Loucy (cell line): ENCODE measurements around the gene NEK9.
A peak's percentile ranks its signal among the peaks of the same experiment; 100 is the strongest.

Experiments
- H2AFZ ChIP-seq: fragments of 200-600 bp; sonication (generic); 2 replicates; pipeline ENCODE4 v1.6.0; 2016; ENCODE audit warnings: antibody characterized with exemption, mild to moderate bottlenecking, low read length, moderate library complexity
- H3F3A ChIP-seq: fragments of 200-600 bp; 2 replicates; pipeline ENCODE4 v1.6.0; 2016; ENCODE audit warnings: antibody characterized with exemption, low read depth, mild to moderate bottlenecking
- H3K27me3 ChIP-seq: fragments of 200-600 bp; sonication (generic); 2 replicates; pipeline ENCODE4 v1.6.1; 2014; ENCODE audit warnings: low read length, mild to moderate bottlenecking; ENCODE audit not compliant: insufficient read depth, poor library complexity, severe bottlenecking
- H3K36me3 ChIP-seq: fragments of 200-600 bp; sonication (generic); 2 replicates; pipeline ENCODE4 v1.6.1; 2016; ENCODE audit warnings: low read length; ENCODE audit not compliant: insufficient read depth
- H3K4me1 ChIP-seq: fragments of 200-600 bp; sonication (generic); 2 replicates; pipeline ENCODE4 v1.5.1; 2014; ENCODE audit warnings: low read length, mild to moderate bottlenecking; ENCODE audit not compliant: insufficient read depth, poor library complexity, severe bottlenecking
- H3K4me2 ChIP-seq: fragments of 200-600 bp; sonication (generic); 2 replicates; pipeline ENCODE4 v1.6.0; 2014; ENCODE audit warnings: antibody characterized with exemption, low read length, low read depth, mild to moderate bottlenecking; ENCODE audit not compliant: poor library complexity, severe bottlenecking
- H3K4me3 ChIP-seq: fragments of 200-600 bp; sonication (generic); 2 replicates; pipeline ENCODE4 v1.5.1; 2014; ENCODE audit warnings: low read length, mild to moderate bottlenecking, mixed read lengths; ENCODE audit not compliant: poor library complexity, severe bottlenecking
- H3K79me2 ChIP-seq: fragments of 200-600 bp; sonication (generic); 2 replicates; pipeline ENCODE4 v1.6.1; 2014; ENCODE audit warnings: low read length; ENCODE audit not compliant: insufficient read depth
- H3K9ac ChIP-seq: fragments of 200-600 bp; sonication (generic); 2 replicates; pipeline ENCODE4 v1.6.0; 2014; ENCODE audit warnings: mild to moderate bottlenecking, low read depth, low read length, moderate library complexity; ENCODE audit not compliant: poor library complexity, severe bottlenecking
- H3K9me2 ChIP-seq: fragments of 200-600 bp; sonication (generic); replicated peaks from 2 replicates; pipeline ENCODE4 v1.6.1; 2016; ENCODE audit warnings: low read depth, low read length, mixed read lengths
- H3K9me3 ChIP-seq: fragments of 200-600 bp; sonication (generic); 2 replicates; pipeline ENCODE4 v1.6.1; 2014; ENCODE audit warnings: mild to moderate bottlenecking, antibody characterized with exemption, low read length, low read depth; ENCODE audit not compliant: insufficient read depth
- H4K20me1 ChIP-seq: fragments of 200-600 bp; sonication (generic); 2 replicates; pipeline ENCODE4 v1.6.0; 2014; ENCODE audit warnings: antibody characterized with exemption, low read length, mild to moderate bottlenecking; ENCODE audit not compliant: insufficient read depth, poor library complexity, severe bottlenecking
- CTCF ChIP-seq: fragments of 200-600 bp; sonication (generic); conservative IDR thresholded peaks from 2 replicates; pipeline ENCODE4 v1.5.1; 2014; ENCODE audit warnings: mild to moderate bottlenecking, antibody characterized with exemption, low read length
- EZH2phosphoT487 ChIP-seq: fragments of 200-600 bp; IDR thresholded peaks from 2 replicates; pipeline ENCODE4 v1.6.1; 2018; ENCODE audit warnings: antibody characterized with exemption, mild to moderate bottlenecking, moderate library complexity, borderline replicate concordance

NEK9 gene

GRCh38 chr14:75147423-75148071 is 20.7 kb upstream of the NEK9 start:
- H3K4me1 ChIP-seq = peaks cover 27% of the 10 kb centered on the region
- 0 out of 2 replicates have a peak, but pooled peaks cover 2% of the 10 kb centered on the region for H3F3A ChIP-seq
- H2AFZ ChIP-seq = no peak overlapping the region
- no peak for TF ChIP-seq EZH2phosphoT487
- TF ChIP-seq CTCF = peak; percentile 52
- H3K9ac ChIP-seq = no peak overlapping the region
- no peak overlapping the region for H3K4me3 ChIP-seq
- H3K4me2 ChIP-seq = no peak overlapping the region
- peaks cover 44% of the 10 kb centered on the region for H3K79me2 ChIP-seq
- H4K20me1 ChIP-seq = peaks cover 19% of the 10 kb centered on the region
- no peaks in the 10 kb centered on the region for H3K9me2 ChIP-seq
- H3K27me3 ChIP-seq = no peaks in the 10 kb centered on the region
- peaks cover 66% of the 10 kb centered on the region; the same call in 1 of the 2 replicates for H3K36me3 ChIP-seq
- H3K9me3 ChIP-seq = no peaks in the 10 kb centered on the region

GRCh38 chr14:75144944-75145343 is 18.1 kb upstream of the NEK9 start:
- H3K79me2 ChIP-seq = peaks cover 39% of the 10 kb centered on the region
- peaks cover 52% of the 10 kb centered on the region; the same call in 1 of the 2 replicates for H3K36me3 ChIP-seq
- H3F3A ChIP-seq = 0 out of 2 replicates have a peak, but pooled peaks cover 2% of the 10 kb centered on the region
- no peak overlapping the region for H3K4me3 ChIP-seq
- peaks cover 26% of the 10 kb centered on the region for H4K20me1 ChIP-seq
- H3K4me1 ChIP-seq = peaks cover 39% of the 10 kb centered on the region
- no peaks in the 10 kb centered on the region for H3K27me3 ChIP-seq
- no peak overlapping the region for H2AFZ ChIP-seq
- H3K9ac ChIP-seq = peak overlapping the region; percentile 51
- H3K9me3 ChIP-seq = no peaks in the 10 kb centered on the region
- peak overlapping the region; percentile 0 for H3K4me2 ChIP-seq
- no peaks in the 10 kb centered on the region for H3K9me2 ChIP-seq
- TF ChIP-seq CTCF = no peak
- TF ChIP-seq EZH2phosphoT487 = no peak

GRCh38 chr14:75143761-75144527 is 17.1 kb upstream of the NEK9 start:
- TF ChIP-seq EZH2phosphoT487 = no peak
- TF ChIP-seq CTCF = no peak
- Histone ChIP-seq H3K27me3 (no peaks in the 10 kb centered on the region), H3K9me2 (no peaks in the 10 kb centered on the region), H3F3A (0 out of 2 replicates have a peak, but pooled peaks cover 2% of the 10 kb centered on the region), H3K79me2 (peaks cover 49% of the 10 kb centered on the region), H3K4me1 (peaks cover 42% of the 10 kb centered on the region), H3K9me3 (no peaks in the 10 kb centered on the region), H3K4me3 (no peak overlapping the region), H3K9ac (no peak overlapping the region), H3K4me2 (no peak overlapping the region), H4K20me1 (peaks cover 29% of the 10 kb centered on the region), H2AFZ (no peak overlapping the region), H3K36me3 (peaks cover 43% of the 10 kb centered on the region; the same call in 1 of the 2 replicates)
